Activated T-helper 2 cell treated with anti-CD3 and anti-CD28 coated beads, Interferon-gamma antibody, Interleukin-2, Interleukin-4, amounts not matched to agents 10 μg/mL and 5 μg/mL and 100 μg/mL, durations not matched to agents 14 hours and 24 hours and 36 hours (primary cell): ENCODE measurements around the gene CIPC. TPM values are rescaled to one million over a fixed set of nuclear protein-coding genes. Genes with fewer than 3 reads are reported as not detected.

Experiments used
- DNase-seq: peaks from one replicate; pipeline ENCODE4 v3.0.0; 2021; ENCODE audit warnings: low spot score
- H3K27ac Mint-ChIP-seq: one replicate; pipeline ENCODE4 v1.8.0; 2021; ENCODE audit warnings: mixed read lengths
- H3K27me3 Mint-ChIP-seq: one replicate; pipeline ENCODE4 v1.8.0; 2021; ENCODE audit warnings: low read depth, mixed read lengths
- H3K36me3 Mint-ChIP-seq: one replicate; pipeline ENCODE4 v1.8.0; 2021; ENCODE audit warnings: low read depth, mixed read lengths
- H3K4me1 Mint-ChIP-seq: one replicate; pipeline ENCODE4 v1.8.0; 2021; ENCODE audit warnings: low read depth, mixed read lengths
- H3K4me3 Mint-ChIP-seq: one replicate; pipeline ENCODE4 v1.8.0; 2021; ENCODE audit warnings: low read depth, mild to moderate bottlenecking, moderate library complexity, mixed read lengths
- H3K9me3 Mint-ChIP-seq: one replicate; pipeline ENCODE4 v1.8.0; 2021; ENCODE audit warnings: mixed read lengths
- intact Hi-C: fragments of 100-400 bp; cut with micrococcal nuclease; formaldehyde crosslinking; loops from one replicate; pipeline ENCODE4 v1.15.1; 2023
- total RNA-seq: library from RNA; stranded (reverse); gene quantifications from 2 replicates; pipeline ENCODE4 v1.2.3, GENCODE V29; 2022

CIPC gene
- total RNA-seq, 1 donor from 2014 or later = 11.3 TPM

DNA sequence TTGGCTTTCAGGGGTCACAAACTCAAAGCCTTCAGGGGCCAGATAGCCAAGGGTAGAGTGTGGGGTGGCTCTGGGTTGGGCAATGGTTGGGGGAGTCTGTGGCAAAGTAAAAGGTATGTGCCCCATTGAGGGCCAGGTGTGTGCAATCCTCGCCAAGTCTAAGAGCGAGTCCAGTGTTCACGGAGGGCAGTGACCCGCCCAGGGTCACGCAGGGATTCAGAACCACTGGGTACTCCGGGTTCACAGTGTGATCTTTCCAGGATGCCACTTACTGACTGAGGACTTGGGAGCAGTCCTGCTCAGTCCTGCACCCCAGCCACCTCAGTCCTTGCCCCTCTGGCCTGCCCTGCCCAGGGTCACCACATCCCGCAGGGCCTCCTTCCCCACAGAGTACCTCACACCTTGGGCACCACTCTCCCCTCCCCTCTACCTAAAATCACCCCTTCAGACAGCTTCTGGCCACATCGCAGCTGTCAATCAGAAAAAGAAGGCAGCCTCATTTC is 27.8 kb downstream of the CIPC start:
- H3K4me1 Mint-ChIP-seq = peaks cover 4% of the 10 kb centered on the region
- intact Hi-C loops = loop anchor here (1.0 kb wide), 1 partner anchor 29 kb away; no protein-coding TSS in a partner anchor
- H3K27me3 Mint-ChIP-seq = peaks cover 30% of the 10 kb centered on the region
- peak overlapping the region; percentile 48 for H3K4me3 Mint-ChIP-seq
- H3K27ac Mint-ChIP-seq = no peak overlapping the region
- H3K36me3 Mint-ChIP-seq = no peaks in the 10 kb centered on the region
- no peak for DNase-seq
- H3K9me3 Mint-ChIP-seq = no peaks in the 10 kb centered on the region

- H3K36me3 Mint-ChIP-seq = no peaks in the 10 kb centered on the region
- peaks cover 32% of the 10 kb centered on the region for H3K27me3 Mint-ChIP-seq
- no peaks in the 10 kb centered on the region for H3K9me3 Mint-ChIP-seq
- DNase-seq = no peak
- no peak overlapping the region for H3K27ac Mint-ChIP-seq
- intact Hi-C loops = no loop called here
- peaks cover 3% of the 10 kb centered on the region for H3K4me1 Mint-ChIP-seq
- no peak overlapping the region for H3K4me3 Mint-ChIP-seq
These were observed 28.5 kb downstream of the CIPC start for GRCh38 chr14:77126461-77126990.

DNA sequence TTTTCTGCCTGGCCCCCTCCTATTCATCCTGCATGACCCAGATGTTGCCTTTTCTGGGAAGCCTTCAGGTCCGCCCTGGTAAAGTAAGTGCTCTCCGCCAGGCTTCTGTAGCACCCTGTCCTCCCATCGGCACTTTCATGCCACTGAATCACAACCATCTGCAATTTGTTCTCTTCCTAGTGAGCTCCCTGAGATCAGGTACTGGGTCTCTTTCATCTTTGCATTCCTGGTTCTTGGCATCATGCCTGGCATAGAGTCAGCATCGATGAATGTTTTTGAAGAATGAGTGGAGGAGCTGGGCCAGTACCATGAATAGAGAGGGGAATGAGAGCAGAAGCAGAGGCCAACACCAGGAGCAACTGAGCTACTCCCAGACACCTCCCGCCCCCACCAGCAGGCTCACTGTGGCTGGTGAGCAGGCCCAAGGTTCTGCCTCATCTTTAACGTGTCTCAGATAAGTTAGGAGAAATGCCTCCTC is 30.4 kb downstream of the CIPC start:
- Mint-ChIP-seq H3K27ac (no peak overlapping the region), H3K4me3 (no peak overlapping the region), H3K27me3 (peaks cover 38% of the 10 kb centered on the region), H3K9me3 (no peaks in the 10 kb centered on the region), H3K36me3 (no peaks in the 10 kb centered on the region), H3K4me1 (no peaks in the 10 kb centered on the region)
- intact Hi-C loops = no loop called here
- no peak for DNase-seq

- Mint-ChIP-seq H3K36me3 (no peaks in the 10 kb centered on the region), H3K27me3 (peaks cover 39% of the 10 kb centered on the region), H3K27ac (no peak overlapping the region), H3K4me1 (peaks cover 2% of the 10 kb centered on the region), H3K4me3 (no peak overlapping the region), H3K9me3 (no peaks in the 10 kb centered on the region)
- intact Hi-C loops = no loop called here
- no peak for DNase-seq
These were observed 32.3 kb downstream of the CIPC start for GRCh38 chr14:77130386-77130785.

- Mint-ChIP-seq H3K36me3 (no peaks in the 10 kb centered on the region), H3K4me3 (no peak overlapping the region), H3K9me3 (no peaks in the 10 kb centered on the region), H3K27me3 (peaks cover 31% of the 10 kb centered on the region), H3K27ac (no peak overlapping the region), H3K4me1 (peaks cover 2% of the 10 kb centered on the region)
- intact Hi-C loops = no loop called here
- DNase-seq = no peak
These were observed 33.1 kb downstream of the CIPC start for GRCh38 chr14:77131206-77131605.

DNA sequence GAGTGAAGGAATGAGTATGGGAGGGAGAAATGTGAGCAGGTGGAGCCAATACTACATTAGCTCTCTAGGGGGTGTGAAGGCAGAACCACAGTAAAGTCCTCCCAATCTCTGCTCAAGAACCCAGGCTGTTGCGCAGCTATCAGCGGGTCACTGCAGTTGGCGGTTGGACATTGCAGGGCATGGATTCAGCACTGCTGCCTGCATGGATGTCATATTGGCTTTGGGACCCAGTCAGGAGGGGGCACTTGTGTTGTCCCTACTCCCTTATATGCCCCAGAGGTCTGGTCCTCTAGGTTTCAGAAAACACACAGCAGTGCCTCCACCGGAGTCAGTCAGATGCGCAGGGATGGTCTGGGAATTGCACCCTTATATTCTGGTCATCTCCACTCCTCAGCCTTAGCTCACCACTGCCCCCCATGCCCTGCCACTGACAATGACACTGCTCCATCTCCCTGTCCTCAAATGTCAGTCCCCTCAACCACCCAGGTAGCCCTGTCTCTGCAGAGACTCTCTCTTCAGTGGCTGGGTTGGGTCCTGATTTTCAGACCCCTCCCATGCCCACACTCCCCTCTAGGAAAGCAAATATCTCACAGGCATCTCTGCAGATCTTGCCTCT is 33.9 kb downstream of the CIPC start:
- intact Hi-C loops = no loop called here
- H3K27me3 Mint-ChIP-seq = peaks cover 27% of the 10 kb centered on the region

GRCh38 chr14:77133720-77134338 is 35.8 kb downstream of the CIPC start:
- H3K27ac Mint-ChIP-seq = no peak overlapping the region
- no peaks in the 10 kb centered on the region for H3K36me3 Mint-ChIP-seq
- DNase-seq = peak; percentile 64
- no peaks in the 10 kb centered on the region for H3K9me3 Mint-ChIP-seq
- intact Hi-C loops = no loop called here
- H3K4me1 Mint-ChIP-seq = peaks cover 3% of the 10 kb centered on the region
- peaks cover 29% of the 10 kb centered on the region for H3K27me3 Mint-ChIP-seq
- H3K4me3 Mint-ChIP-seq = no peak overlapping the region

More for the DNA sequence above, 33.9 kb downstream of the CIPC start:
- Mint-ChIP-seq H3K4me3 (no peak overlapping the region), H3K4me1 (peaks cover 2% of the 10 kb centered on the region), H3K9me3 (no peaks in the 10 kb centered on the region), H3K36me3 (no peaks in the 10 kb centered on the region), H3K27ac (no peak overlapping the region)
- DNase-seq = no peak

DNA sequence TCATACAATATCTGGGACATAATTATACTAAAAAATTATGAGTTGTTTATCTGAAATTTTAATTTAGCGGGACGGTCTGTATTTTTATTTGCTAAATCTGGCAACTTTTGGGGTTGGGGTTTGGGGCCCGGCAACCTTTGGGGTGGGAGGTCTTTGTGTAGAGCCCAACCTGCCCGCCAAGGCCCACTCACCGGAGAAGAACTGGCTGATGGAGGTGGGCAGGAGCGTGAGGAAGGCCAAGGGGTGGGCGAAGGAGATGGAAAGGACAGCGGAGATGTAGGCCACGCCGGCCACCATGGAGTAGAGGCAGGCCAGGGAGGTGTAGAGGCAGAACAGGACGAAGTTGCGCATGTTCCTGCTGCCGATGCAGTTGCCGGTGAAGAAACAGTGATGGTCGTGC is 41.0 kb downstream of the CIPC start:
- Mint-ChIP-seq H3K9me3 (no peaks in the 10 kb centered on the region), H3K4me1 (peaks cover 12% of the 10 kb centered on the region), H3K36me3 (no peaks in the 10 kb centered on the region), H3K27ac (peak overlapping the region; percentile 15), H3K4me3 (no peak overlapping the region), H3K27me3 (peaks cover 49% of the 10 kb centered on the region)
- intact Hi-C loops = no loop called here
- no peak for DNase-seq

- no peak overlapping the region for H3K4me3 Mint-ChIP-seq
- no peak overlapping the region for H3K27ac Mint-ChIP-seq
- no peaks in the 10 kb centered on the region for H3K36me3 Mint-ChIP-seq
- peaks cover 52% of the 10 kb centered on the region for H3K27me3 Mint-ChIP-seq
- intact Hi-C loops = loop anchor here (10.0 kb wide), 1 partner anchor 765 kb away; the partner anchor contains the start of gene ESRRB
- peak; percentile 43 for DNase-seq
- H3K4me1 Mint-ChIP-seq = peaks cover 12% of the 10 kb centered on the region
- no peaks in the 10 kb centered on the region for H3K9me3 Mint-ChIP-seq
These were observed 41.7 kb downstream of the CIPC start for GRCh38 chr14:77139540-77140358.

- intact Hi-C loops = loop anchor here (10.0 kb wide), 1 partner anchor 766 kb away; the partner anchor contains the start of gene ESRRB
- no peak overlapping the region for H3K27ac Mint-ChIP-seq
- H3K4me3 Mint-ChIP-seq = no peak overlapping the region
- no peaks in the 10 kb centered on the region for H3K9me3 Mint-ChIP-seq
- peaks cover 12% of the 10 kb centered on the region for H3K4me1 Mint-ChIP-seq
- H3K36me3 Mint-ChIP-seq = no peaks in the 10 kb centered on the region
- H3K27me3 Mint-ChIP-seq = peaks cover 58% of the 10 kb centered on the region
- no peak for DNase-seq
These were observed 42.5 kb downstream of the CIPC start for GRCh38 chr14:77140359-77141213.

GRCh38 chr14:77141214-77142004 is 43.4 kb downstream of the CIPC start, which contains the start of gene ZDHHC22:
Gene ZDHHC22 (minus strand): TSS chr14:77141791. CDS start chr14:77139738, 2,053 bp downstream.
- Mint-ChIP-seq H3K4me1 (peaks cover 12% of the 10 kb centered on the region), H3K27ac (no peak within 1 kb of the TSS), H3K27me3 (peaks cover 65% of the 10 kb centered on the region), H3K36me3 (no peaks in the 10 kb centered on the region), H3K4me3 (no peak within 1 kb of the TSS), H3K9me3 (no peaks in the 10 kb centered on the region)
- intact Hi-C loops = loop anchor here (10.0 kb wide), 1 partner anchor 767 kb away; the partner anchor contains the start of gene ESRRB
- no peak for DNase-seq
